Skin epidermis (tissue), 12 donors: ENCODE measurements around the gene CHMP1A.
"Not testable (repeated sequence)": the region's sequence is repeated elsewhere in the genome, so short reads cannot be mapped to it uniquely, and the experiment has no call there.

ENCODE experiments used
- H3K27ac ChIP-seq, 21 experiments: fragments of 200-600 bp; sonication (generic) in 11 of 21; one replicate each; pipeline ENCODE4 v1.5.0; 2020; ENCODE audit warnings: mild to moderate bottlenecking in 3 of 21, inconsistent platforms in 2 of 21, moderate library complexity in 2 of 21
- H3K4me3 ChIP-seq, 7 experiments: fragments of 200-600 bp; sonication (generic) in 2 of 7; one replicate each; pipeline ENCODE4 v1.5.0; 2020; ENCODE audit warnings: inconsistent platforms in 2 of 7, mild to moderate bottlenecking in 2 of 7, moderate library complexity in 1 of 7

Gene CHMP1A

DNA sequence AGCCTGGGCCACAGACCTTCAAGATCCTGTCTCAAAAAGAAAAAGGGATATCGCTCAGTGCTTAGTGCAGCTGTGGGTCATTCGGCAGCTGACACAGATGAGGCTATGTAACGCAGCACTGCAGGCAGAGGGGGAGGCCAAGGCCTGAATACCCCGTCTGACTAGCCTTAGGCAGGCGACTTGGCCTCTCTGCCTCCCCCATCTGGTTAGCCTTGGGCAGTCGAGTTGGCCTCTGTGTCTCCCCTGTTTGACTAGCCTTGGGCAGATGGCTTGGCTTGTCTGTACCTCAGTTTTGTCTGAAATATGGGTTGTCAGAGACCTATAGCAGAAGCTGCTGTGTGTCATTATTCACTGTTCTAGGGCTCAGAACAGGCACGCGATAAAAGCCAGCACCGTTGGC is 10.1 kb upstream of the CHMP1A start:
- H3K27ac ChIP-seq = no peak overlapping the region
- no peak overlapping the region for H3K4me3 ChIP-seq

DNA sequence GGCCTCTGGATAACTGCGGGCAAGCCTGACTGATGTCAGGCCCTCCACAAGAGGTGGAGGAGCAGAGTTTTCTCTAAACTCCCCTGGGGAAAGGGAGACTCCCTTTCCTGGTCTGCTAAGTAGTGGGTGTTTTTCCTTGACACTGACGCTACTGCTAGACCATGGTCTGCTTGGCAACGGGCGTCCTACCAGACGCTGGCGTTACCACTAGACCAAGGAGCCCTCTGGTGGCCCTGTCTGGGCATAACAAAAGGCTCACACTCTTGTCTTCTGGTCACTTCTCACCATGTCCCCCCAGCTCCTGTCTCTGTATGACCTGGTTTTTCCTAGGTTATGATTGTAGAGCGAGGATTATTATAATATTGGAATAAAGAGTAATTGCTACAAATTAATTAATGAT is 9.5 kb upstream of the CHMP1A start:
- H3K27ac ChIP-seq, H3K4me3 ChIP-seq: not testable (repeated sequence)

DNA sequence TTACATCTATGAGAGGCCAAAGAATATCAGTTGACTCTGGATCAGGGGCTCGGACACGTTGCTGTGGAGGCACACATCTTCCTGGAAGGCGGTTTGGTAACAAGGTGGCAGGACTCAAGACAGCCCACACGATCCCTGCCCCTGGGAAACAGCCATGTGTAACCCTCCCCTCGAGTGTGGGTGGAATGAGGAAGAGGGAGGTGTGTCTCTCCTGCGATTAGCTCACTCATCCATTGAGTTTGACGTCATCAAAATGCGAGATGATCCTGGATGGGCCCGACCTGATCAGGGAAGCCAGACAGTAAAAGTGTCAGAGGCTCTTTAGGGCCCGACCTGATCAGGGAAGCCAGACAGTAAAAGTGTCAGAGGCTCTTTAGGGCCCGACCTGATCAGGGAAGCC is 6.7 kb upstream of the CHMP1A start:
- not testable (repeated sequence) for H3K27ac ChIP-seq, H3K4me3 ChIP-seq

DNA sequence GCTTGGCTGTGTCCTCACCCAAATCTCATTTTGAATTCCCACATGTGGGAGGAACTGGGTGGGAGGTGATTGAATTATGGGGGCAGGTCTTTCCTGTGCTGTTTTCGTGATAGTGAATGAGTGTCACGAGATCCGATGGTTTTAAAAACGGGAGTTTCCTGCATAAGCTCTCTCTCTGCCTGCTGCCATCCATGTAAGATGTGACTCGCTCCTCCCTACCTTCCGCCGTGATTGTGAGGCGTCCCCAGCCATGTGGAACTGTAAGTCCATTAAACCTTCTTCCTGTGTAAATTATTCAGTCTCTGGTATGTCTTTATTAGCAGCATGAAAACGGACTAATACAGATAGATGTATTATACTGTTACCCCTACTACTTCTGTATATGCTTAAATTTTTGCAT is 3.7 kb upstream of the CHMP1A start:
- no peak overlapping the region for H3K4me3 ChIP-seq

DNA sequence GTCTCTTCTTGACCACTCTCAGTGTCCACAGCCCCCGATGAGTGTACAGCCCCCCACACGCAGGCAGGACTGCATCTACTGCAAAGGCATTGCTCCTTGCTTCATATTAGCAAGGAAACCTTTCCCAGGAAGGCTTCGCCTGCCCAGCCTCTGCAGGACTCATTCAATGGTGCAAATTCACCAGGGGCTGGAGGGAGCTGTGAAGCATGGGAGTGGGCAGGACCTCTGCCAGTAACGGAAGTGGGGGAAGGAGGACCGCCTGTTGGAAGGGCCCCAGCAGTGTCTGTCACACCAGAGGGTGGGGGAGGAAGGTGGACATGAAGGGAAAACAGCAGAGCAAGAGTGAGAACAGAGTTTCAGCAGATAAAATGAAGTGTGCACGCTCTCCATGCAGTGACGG is 2.6 kb upstream of the CHMP1A start:
- no peak overlapping the region for H3K27ac ChIP-seq

More for the DNA sequence above, 3.7 kb upstream of the CHMP1A start:
- H3K27ac ChIP-seq = no peak overlapping the region

DNA sequence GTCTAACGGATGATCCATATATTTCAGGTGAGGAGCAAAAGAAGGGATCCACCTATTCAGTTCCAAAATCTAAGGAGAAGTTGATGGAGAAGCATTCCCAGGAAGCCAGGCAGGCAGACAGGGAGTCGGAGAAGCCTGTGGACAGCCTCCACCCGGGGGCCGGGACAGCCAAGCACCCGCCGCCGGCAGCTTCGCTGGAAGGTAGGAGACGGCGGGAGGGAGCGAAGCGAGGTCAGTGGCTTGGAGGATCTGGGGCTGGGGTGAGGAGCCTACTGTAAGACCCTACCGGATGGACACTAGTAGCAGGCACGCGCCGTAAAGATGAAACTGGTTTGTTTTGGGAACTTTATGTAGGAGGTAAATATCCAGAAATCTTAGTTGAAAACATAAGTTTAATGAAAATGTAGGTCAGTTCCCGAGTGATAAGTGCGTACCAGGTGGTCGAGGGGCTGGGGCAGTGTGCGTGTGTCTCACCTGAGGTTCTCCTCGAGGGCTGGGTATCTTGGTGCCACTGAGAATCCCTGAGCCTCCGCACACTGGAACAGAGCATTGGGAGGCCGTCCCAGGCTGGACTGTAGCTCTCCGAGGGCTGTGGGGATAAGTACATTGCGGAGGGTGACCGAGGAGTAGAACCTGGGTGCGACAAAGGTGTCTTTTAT is 842 bp upstream of the CHMP1A start:
- H3K4me3 ChIP-seq = peak overlapping the region; percentile 60 to 99 (median 88)
- peak overlapping the region in 20 of 21 experiments; percentile 80 to 94 (median 88) for H3K27ac ChIP-seq

More for the DNA sequence above, 2.6 kb upstream of the CHMP1A start:
- no peak overlapping the region for H3K4me3 ChIP-seq

DNA sequence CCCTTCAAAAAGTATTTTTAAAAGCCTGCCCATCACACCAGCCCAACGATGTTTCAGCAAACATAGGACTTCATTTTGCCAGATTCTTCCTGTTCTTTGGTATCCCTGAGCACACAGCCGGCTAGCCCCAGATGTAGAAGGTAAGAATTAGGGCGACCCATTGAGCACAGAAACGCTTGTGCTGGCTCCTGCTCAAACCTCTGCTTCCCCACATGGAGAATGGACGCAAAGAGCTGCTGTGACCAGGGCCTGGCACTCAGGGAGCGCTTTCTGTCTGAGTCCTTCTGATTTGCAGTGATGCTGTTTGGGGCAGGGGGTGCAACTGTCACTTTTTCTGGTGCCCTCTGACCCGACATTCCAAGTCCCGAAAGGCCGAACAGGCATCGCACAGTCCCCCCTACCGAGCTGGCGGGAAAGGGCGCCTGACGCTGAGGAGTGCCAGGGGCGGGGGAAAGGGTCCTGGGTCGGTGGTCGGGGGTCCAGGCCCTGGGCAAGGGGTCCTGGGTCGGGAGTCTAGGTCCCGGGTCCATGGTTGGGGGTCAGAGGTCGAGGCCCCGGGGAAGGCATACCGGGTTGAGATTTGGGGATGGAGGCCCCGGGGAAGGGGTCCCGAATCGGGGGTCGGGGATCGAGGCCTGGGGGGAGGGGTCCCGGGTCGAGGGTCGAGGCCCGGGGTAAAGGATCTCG is 930 bp downstream of the CHMP1A start:
- Histone ChIP-seq H3K27ac (peak overlapping the region in 20 of 21 experiments; percentile 80 to 94 (median 88)), H3K4me3 (peak overlapping the region; percentile 60 to 99 (median 88))

DNA sequence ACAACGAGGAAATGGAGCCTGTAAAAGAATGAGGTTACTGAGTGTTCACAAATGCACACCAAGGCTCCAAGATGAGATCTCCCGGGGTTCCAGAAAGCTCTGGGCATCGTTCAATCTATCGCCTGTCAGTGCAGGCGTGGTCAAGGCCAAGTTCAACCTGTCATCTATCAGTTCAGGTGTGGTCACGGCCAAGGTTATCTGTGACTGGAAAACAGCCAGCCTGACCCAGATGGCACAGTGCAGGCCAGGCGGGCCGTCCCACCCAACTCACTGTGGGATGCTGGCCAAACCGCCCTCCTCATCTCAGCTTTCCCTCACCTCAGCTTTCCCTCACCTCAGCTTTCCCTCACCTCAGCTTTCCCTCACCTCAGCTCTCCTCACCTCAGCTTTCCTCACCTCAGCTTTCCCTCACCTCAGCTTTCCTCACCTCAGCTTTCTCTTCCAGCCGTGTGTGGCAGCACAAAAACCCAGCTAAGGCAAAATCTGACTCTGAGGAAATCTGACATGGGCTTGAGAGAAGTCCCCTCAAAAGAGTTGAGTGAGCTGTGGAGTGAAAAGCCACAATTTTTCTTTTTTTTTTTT is 2.4 kb downstream of the CHMP1A start:
- H3K27ac ChIP-seq = no peak overlapping the region
- H3K4me3 ChIP-seq = no peak overlapping the region

DNA sequence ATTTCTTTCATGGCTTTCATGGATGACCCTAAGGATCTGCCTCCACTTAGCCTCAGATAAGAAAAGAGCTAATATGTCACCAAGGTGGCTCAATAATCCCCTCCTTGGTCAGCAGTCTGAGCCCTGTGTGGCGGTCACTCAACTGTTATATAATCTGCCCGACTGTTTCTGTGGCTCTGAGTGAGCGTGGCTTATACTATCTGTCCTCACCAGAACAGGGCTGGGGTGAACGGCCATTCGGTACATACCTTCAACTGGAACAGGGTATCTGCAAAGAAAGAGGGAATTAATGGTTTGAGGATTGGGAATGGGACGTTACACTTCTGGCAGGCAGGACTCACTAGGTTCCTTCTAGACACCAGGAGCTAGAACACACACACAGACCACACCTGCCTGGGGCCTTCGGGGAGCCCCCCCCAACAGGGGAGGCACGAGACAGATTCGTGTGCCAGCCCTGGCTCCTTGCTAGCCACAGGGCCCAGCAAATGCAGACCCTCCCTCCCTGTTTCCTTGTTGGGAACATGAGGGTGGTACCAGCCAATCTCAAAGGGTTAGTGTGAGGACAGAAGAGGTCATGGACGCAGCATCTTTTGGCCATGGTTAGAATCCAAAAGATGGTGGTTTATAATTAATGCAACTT is 3.7 kb downstream of the CHMP1A start:
- H3K27ac ChIP-seq = no peak overlapping the region
- H3K4me3 ChIP-seq = no peak overlapping the region

DNA sequence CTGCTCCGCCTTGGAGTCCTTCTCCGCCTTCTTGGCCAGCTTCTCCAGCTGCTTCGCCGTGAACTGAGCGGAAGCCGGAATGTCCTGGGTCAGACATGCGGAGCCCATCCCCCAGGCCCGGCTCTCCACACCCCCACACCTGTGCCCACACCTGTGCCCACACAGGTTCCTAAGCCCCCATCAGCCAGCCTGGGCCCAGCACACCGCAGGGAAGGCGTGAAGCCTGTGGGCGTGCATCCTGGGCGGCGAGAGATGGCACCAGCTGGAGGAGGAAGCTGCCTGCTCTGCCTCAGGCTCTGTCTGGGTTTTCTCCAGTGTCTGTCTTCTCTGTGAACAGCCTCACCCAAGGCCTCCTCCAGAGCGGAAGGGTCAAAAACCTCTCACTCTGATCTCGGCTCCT is 5.9 kb downstream of the CHMP1A start:
- H3K4me3 ChIP-seq = no peak overlapping the region

DNA sequence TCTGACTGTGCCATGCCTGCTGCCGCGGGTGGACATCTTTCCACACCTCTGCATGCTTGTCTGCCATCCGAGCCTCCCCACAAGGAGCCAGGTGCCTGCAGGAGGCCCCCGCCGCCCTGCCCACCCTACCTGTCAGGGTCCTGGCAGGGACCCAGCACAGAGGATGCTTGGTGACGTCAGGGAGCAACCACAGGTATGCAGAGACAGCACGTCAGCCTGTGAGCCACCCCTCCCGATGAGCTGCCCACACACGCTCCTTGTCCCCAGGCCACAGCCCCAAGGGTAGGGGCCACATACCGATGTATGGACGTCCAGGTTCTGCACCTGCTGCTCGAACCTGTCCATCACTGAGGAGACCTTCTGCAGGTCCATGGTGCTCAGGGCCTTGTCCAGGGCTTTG is 10.6 kb downstream of the CHMP1A start:
- H3K27ac ChIP-seq = no peak overlapping the region
- no peak overlapping the region for H3K4me3 ChIP-seq

More for the DNA sequence above, 5.9 kb downstream of the CHMP1A start:
- H3K27ac ChIP-seq = no peak overlapping the region

DNA sequence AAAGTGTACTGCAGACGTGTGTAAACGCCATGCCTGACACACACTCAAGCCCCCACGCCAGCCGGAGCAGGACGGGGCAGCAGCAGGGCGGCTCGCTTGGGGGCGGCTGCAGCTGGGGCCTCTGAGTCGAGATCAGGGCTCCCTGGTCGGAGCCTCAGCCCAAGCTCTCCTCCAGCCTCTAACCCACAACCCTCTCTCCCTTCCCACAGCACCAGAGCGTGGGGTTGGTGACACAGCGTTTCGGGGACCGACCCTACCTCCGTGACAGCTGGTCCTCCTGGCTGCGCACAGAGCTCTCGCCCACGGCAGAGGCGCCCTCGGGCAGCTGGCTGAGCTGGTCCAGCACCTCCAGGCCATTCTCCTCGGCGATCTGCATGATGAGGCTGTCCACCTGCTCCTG is 11.2 kb downstream of the CHMP1A start:
- H3K27ac ChIP-seq = no peak overlapping the region
- no peak overlapping the region for H3K4me3 ChIP-seq

DNA sequence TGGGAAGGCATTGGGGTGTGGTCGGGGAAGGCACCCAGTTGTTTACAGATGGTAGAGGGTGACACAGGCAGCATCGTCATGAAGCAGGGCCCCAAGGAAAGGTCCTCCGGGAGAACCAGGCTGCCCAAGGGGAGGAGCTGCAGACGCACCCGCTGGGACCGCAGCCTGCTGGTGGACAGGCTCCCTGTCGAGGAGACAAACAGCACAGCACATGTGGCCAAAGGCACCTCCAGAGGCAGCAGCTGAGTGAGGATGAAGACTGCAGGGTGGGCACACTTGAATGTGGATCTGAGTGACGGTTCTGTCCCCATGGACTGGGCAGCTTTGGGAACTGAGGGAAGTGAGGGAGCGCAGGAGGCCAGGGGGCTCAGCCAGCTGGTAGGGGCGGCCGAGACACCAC is 12.4 kb downstream of the CHMP1A start:
- Histone ChIP-seq H3K4me3 (no peak overlapping the region), H3K27ac (no peak overlapping the region)

DNA sequence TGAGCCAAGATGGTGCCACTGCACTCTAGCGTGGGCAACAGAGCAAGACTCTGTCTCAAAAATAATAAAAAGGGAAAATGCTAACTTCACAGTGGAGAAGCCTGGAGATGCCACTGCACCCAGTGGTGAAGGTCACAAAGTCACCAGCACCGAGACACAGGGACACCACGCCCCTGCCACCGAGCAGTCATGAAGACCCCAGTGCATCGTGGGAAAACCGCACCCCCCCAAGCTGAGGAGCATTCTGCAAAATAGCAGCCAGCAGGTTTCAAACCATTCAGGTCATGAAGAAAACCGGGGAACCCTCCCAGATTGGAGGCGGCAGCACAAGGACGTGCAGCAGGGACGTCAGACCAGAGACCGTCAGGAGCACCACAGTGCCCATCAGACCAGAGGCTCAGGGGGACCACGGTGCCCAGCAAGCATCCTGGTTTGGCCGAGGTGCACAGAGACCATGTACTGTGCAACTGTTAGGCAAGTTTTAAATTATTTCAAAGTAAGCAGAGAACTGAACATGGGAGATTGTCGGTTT is 13.7 kb downstream of the CHMP1A start:
- Histone ChIP-seq H3K4me3 (no peak overlapping the region), H3K27ac (no peak overlapping the region)

DNA sequence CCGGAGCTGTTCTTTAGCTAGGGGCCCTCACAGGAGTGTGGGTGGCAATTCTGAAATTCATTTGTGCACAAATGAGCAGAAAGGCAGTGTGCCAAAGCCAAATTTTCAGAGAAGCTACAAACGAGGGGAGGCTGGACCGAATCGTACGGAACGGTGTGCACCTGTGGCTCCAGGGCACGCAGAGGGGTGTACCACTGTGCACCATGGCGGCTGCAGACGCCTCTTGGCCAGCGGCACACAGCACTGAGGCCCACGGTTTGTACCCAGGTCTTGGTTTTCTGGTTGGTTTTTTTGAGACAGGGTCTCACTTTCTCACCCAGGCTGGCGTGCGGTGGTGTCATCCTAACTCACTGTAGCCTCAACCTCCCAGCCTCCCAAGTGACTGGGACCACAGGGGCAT is 14.9 kb downstream of the CHMP1A start:
- no peak overlapping the region for H3K4me3 ChIP-seq

DNA sequence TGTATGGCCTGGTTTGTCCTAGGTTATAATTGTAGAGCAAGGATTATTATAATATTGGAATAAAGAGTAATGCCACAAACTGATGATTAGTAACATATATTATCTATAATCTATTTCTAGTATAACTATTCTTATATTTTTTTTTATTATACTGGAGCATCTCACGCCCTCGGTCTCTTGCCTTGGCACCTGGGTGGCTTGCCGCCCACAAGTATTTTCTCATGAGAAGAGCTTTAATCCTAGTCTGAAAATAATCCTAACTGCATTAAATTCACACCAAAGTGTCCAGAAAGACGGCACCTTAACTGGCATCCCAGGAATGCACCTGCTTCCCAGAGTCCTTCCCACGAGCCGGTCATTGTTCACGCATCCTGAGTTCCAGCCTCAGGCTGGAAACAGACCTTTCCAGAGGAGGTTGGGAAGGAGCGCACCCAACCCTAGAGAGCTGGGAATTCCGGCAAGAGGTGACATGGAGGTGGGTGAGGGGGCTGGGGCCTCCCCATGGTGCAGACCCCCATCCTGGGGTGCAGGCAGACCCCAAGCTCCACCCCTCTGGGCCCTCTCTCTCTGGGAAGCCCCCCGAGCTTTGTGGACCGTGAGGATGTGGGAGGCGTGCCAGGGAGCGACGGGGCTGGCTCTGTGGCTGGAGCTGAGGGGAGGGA is 15.9 kb downstream of the CHMP1A start:
- Histone ChIP-seq H3K4me3 (no peak overlapping the region), H3K27ac (no peak overlapping the region)

More for the DNA sequence above, 14.9 kb downstream of the CHMP1A start:
- H3K27ac ChIP-seq = no peak overlapping the region

DNA sequence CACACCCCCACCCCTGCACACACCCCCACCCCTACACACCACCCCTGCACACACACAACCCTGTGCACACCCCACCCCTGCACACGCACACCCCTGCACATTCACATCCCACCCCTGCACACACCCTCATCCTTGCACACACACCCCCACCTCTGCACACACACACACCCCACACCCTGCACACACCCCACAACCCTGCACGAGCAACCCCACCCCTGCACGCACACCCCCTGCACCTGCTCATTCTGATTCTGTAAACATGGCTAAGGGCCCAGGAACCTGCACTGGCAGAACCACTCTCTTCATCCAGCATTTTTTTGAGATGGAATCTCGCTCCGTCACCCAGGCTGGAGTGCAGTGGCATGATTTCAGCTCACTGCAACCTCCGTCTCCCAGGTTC is 18.1 kb downstream of the CHMP1A start:
- Histone ChIP-seq H3K27ac (no peak overlapping the region), H3K4me3 (no peak overlapping the region)

DNA sequence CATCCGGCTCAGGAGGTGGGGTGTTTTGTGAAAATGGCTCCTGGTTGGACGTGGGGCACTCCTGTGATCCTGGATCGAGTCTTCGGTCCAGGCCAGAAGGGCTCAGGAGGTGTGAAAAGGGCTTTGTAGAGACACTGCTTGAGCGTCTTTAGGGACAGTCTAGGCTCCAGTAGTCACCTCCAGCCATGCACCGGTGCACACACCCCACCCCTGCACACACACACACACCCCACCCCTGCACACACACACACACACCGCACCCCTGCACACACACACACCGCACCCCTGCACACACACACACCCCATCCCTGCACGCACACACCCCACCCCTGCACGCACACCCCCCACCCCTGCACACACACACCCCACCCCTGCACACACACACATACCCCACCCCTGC is 19.1 kb downstream of the CHMP1A start:
- no peak overlapping the region for H3K4me3 ChIP-seq
- no peak overlapping the region for H3K27ac ChIP-seq

DNA sequence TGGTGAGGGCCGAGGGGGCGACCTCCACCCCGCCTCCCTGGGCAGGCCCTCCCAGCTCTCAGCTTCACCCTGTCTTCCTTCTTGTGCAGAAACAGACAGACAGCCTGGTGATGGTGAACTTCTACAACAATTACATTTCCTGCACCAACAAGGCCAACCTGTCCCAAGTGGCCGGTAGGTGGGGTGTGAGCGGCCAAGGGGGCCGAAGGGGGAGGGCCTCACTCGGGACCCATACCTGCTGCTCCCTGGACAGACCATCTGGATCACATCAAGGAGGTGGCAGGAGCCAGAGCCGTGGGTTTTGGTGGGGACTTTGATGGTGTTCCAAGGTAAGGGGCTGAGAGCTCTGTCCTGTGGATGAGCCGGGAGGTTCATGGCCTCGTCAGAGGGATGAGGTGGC is 20.1 kb downstream of the CHMP1A start:
- no peak overlapping the region for H3K27ac ChIP-seq

DNA sequence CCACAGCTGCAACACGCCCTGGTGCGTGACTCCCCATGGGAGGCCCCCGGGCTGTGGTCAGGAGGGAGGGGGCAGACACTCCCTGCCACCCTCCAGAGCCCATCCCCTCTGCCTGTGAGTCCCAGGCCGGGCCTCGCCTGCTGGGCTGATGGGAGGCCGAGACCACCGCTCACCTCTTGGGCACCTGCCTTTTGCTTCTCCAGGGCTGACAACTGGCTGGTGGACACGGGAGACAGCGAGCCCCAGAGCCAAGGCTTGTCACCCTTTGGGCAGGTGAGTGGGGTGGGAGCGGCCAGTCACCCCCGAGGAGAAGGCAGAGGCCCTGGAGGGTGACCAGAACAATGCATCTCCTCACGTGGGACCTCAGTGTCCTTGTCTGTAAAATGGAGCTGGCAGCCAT is 20.8 kb downstream of the CHMP1A start:
- no peak overlapping the region for H3K4me3 ChIP-seq

More for the DNA sequence above, 20.1 kb downstream of the CHMP1A start:
- H3K4me3 ChIP-seq = no peak overlapping the region

More for the DNA sequence above, 20.8 kb downstream of the CHMP1A start:
- H3K27ac ChIP-seq = no peak overlapping the region
